GM03348 (cell line): ENCODE measurements around the gene TMCC1.

Experiments used
- DNase-seq: peaks from one replicate; pipeline ENCODE4 v3.0.0; 2012; ENCODE audit warnings: low spot score

TMCC1 gene

DNA sequence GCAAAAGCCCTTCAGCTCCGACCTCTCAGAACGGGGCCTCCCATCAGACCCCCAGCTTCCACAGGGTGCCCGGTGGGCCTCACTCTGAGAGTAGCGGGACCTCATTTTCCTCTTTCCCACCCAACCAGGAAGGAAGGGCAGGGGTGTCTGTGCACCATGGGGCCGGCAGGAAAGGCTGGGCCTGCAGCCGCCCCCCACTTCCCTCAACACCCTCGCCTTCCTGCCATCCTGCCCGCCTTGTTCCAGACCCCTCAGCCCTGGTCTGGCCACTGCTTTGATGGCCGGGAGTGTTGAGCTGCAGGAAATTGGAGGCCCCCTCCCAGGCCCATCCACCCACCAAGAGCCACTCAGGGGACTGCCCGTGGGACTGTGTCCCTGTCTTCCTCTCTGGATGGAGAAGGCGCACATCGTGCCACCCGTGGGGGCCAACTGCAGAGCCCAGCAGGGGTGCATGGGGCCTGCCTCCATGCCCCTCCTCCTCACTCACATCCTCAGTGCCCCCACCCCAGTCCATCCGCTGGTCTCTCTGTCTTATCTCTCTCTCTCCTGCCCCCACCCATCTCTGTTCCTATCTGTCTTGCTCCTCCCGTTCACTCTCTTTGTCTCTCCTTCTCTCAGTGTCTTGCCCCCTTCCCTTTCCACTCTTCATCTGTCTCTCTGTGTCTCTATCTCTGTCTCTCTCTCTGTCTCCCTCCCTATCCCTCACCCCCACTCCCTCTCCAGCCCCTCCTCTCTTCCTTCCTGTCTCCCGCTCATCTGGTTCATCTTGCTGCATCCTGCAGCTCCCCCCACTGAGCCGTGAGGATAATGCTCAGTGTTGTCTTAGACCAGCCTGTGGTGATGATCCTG lies 285.2 kb downstream of the TMCC1 start:
- no peak for DNase-seq

DNA sequence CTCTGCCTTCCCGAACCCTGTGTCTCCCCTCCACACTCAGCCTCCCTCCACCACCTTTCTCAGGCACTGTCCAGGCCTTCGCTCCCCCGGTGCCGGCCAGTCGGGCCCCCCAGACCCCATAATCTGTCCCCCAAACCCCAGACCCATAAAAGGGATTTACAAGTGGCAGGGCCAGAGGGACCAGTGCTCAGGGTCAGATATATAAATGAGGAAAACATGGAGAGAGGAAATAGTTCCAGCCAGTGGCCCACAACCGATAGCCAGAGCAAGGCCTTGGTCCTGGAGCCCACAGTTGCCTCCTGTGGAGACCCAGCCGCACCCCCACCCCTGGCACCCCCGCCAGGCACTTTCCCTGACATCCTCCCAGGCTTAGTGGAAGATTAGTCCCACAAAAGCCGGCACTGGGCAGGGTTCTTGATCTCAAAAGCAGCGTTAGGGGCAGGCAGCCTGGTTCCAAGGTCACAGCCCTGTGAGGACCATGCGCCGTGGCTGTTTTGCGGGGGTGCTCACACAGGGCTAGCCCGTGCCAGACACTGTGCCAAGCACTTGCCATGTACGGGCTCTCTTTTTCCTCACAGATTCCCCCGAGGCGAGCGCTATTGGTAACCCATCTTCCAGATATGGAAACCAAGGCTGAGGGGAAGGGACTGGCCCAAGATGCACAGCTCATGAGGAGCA lies 286.0 kb downstream of the TMCC1 start:
- no peak for DNase-seq

DNA sequence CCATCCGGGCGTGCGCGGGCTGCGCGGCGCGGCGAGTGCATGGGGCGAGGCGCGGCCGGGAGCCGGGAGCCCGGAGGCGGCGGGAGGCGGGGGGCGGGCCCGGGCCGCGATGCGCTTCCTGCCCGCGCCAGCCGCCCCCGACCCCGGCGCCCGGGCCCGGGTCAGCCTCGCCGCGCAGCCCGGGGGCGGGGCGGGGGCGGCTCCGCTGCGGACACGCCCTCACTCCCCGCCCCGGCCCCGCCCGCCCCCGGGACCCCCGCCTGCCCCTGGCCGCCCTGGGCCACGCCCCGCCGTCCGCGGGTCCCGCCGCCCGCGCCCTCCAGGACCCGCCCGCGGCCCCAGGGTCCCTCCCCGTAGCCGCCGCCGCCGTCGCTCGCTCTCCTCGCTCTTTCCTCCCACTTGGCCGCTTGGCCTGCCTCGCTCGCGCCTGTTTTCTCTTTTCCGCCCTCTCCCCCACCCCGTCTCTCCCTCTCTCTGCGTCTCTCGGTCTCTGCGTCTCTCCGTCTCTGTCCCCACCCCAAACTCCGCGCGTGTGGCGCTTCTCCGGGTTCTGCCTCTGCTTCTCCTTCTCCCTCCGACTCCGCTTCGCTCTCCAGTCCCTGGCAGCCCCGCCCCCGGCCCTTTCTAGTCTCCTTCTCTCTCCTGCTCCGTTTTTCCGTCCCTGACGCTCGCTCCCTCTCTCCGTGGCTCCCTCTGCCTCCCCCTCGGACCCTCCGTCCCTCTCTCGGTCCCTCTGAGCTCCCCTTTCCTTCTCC lies 286.7 kb downstream of the TMCC1 start, which contains the start of gene PLXND1:
TSS of gene PLXND1 (minus strand) at position 41 of the 755 bp plus-strand sequence. CDS start at position 4, 37 bp downstream.
- peak; percentile 96 for DNase-seq

DNA sequence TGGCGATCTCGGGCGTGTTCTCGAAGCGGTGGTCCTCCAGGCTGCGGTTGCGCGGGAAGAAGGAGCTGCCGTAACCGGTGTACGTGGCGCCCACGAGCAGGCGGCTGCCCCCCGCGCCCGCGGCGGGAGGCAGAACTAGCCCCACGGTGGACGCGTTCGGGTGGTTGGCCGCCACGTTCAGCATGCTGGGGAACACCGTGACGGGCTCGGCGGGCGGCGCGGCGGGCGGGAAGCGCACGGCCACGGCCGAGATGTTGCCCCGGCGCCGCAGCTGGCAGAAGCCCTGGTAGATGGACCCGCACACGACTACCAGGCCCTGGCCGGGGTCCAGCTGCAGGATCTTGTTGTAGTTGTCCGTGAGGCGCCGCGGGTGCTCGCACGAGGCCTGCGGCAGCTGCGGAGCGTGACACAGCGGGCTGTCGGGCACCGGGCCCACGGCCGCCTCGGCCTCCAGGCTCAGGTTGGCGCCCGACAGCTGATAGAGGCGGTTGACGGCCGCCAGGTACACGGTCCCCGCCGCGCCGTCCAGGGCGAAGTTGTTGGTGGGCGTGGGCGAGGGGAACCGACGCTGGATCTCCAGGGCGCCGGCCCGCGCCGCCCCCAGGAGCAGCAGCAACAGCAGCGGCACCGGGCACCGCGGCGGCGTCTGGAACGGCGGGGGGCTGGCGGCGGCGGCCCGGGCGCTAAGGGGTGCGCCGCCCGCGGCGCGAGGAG lies 287.4 kb downstream of the TMCC1 start:
- DNase-seq, result peak; percentile 57

DNA sequence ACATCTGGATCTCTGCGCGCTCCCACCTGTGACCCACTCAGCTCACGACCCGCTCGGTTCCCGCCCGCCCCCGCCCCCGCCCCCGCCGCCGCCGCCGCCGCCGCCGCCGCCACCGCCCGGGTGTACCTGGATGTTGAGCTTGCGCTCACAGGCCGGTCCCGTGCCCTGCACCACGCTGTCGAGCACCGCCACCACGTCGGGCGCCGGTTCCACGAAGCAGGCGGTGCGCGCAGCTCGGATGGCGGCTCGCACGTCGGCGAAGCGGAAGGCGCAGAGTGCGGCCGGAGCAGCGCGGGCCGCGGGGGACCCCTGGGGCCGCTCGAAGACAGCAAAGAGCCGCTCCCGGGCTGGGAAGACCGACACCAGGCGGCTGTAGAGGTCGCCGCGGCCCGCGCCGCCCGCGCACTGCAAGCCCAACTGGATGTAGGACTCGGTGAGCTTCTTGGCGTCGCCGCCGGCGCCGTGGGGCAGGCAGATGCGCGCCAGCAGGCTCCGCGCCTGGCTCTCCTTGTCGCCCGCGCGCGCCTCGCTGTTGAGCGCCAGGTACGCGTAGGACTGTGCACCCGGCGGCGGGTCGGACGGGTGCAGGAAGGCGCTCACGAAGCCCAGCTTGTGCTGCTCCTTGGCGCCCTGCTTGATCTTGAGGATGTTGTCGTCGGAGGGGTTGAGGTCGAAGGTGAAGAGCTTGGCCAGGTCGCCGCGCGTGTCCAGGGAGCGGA lies 288.1 kb downstream of the TMCC1 start:
- DNase-seq, result peak; percentile 56

DNA sequence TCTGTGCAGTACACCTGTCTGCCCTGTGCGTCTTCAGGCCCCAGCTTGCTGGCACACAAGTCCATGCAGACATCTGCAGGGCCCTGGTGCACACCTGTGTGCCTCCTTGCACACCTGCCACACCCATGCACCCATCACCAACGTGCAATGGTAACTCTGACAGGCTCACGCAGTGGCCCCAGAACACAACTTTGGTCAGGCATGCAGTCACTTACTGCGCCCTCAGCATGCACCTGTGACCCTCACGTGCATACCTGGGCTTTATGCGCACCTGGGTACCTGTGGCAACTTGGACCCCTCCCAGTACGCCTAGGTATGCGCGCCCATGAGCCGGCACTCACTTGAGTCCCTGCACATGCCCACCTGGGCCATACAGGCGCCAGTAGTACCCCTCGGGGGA lies 288.7 kb downstream of the TMCC1 start:
- DNase-seq, result no peak

DNA sequence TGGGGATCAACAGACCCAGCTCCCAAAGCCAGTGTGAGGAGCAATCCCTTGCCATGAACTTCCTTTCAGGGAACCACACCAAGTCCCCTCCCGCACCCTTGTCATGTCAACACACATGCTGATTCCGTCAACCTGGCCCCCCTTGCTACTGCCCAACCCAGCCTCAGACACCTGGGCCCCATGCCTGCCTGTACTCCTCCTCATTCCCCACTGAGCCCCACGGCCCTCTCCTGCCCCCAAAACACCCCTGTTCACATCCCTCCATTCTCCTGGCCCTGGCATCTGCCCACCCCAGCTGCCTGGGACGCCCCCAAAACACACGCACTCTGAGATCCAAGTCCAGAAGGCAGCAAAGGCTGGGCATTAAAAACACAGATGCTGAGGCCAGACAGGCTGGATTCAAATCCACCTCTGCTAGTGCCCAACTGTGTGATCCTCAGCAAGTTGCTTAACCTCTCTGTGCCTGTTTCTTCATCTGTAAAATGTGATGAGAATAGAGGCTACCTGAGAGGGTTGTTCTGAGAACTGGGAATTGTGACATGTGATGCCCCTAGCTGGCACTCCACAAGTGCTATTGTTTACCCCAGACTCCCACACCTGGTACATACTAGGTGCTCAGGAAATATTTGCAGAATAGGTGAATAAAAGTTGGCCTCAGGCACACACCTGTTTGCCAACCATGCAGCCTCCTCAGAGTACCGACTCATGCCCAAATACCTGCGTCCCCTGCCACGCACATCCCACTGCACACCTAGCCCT lies 289.3 kb downstream of the TMCC1 start:
- no peak for DNase-seq

DNA sequence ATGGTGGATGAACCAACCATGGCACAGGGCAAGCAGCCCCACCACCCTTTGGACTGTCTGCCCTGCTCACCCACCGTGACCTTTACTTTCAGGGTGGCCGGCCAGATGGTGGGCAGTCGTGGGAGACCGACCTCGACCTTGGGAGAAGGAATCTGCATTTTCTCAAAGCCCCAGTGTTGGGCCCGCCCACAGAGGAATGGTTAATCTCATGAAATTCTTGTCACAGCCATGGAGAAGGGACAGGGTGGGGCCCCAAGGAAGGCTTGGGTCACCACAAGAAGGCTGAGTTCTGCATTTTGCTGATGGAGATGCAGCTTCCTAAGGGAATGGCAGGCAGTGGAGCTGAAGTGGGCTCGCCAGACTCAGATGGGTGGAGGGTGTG lies 290.0 kb downstream of the TMCC1 start:
- no peak for DNase-seq

DNA sequence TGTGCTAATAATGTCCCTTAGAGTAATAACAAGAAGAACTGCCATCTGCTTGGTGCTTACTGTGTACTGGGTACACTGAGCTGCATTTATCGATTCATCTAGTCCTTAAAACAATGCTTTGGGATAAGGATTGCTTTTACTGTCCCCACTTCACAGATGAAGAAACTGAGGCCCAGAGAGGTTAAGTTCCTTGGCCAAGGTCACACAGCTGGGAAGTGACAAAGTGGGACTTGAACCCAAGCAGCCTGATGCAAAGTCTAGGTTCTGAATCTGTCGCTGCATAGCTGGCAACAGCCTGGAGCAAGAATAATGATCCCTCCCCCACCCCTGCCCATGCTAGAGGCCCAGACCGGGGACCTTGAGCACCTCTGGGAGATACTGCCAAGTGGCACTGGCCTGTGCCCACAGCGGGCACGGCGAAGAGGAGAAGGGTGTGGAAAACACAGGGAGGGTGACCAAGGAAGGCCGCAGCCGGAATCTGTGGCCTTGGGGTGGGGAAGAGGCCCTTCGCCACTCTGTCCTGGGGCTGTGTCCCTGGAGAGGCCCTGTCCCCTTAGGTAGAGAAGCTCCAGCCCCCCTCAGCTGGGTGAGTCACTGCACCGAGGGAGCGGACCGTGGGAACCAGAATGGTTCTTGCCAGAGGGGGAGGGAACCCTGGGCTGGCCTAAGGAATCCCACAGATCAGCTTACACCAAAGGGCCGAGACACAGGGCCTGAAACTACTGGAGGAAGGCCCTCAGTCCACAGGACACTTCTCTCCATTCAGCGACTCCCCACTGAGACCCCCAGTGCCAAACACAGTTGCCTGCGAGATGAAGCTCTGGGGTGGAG lies 290.6 kb downstream of the TMCC1 start:
- DNase-seq, result peak; percentile 91

DNA sequence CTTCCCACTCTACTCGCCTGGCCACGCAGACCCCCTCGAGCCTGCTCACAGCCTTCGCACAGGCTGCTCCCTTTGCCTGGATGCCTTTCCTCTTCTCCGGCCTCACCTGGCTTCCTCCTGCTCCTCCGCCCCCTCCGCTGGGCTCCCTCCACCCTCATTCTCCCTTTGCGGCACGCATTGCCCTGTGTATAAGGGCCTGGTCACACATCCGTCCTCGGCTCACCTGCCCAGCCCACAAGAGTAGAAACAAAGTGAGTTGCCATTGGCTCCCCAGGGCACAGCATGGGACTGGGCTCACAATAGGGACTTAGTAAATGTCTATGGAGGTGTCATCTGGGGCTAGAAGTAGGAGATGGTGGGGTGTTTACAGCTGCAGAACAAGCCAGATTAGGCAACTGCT lies 291.2 kb downstream of the TMCC1 start:
- no peak for DNase-seq

DNA sequence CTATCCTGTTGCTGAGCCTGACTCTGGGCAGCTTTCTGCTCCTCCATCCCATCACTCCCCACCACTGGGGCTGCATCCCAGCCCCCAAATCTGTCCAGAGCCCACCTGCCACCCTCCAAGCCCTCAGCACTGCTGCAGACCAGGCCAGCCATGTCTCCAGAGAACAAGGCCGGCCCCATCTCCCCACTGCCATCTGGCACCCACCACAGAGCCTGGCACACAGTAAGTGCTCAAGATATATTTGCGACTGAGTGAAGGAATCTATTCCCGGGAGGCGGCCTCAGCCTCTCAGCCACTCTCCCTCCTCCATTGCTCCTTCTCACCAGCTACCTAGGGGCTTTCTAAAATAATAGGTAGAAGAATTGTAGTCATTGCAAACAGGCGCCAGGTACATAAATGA lies 291.8 kb downstream of the TMCC1 start:
- no peak for DNase-seq

DNA sequence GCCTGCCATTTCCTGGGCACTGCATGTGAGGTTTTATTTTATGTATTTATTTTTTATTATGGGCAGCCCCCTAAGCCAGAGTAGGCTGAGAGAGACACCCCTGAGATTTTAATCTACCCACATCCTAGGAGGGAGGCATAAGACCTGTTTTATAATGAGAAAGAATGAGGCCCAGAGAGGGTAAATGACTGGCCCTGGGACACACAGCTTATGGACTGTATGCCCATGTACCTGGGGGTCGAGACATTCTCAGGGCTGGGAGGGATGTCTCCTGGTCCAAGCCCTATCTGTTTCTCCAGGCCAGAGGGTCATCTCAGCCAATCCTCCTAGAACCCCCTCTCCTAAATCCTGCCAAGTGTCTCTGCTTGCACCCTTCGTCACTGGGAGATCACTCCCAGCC lies 293.2 kb downstream of the TMCC1 start:
- no peak for DNase-seq

DNA sequence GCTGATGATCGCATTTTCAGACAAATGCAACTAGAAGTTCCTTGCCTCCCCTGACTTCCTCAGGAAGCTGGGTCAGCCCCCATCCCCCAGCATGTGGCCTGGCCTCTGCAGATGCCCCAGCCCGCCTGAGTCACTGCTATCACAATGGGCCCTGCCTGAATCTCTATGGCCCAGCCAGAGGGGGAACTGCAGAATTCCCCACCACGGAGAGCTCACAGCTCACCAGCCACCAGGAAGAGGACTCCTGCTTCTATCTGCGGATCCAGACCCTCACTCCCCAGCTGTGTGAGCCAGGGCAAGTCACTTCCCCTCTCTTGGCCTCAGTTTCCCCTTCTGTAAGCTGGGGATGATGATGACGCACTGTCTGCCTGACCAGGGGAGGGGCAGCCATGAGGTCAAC lies 293.9 kb downstream of the TMCC1 start:
- peak; percentile 70 for DNase-seq

DNA sequence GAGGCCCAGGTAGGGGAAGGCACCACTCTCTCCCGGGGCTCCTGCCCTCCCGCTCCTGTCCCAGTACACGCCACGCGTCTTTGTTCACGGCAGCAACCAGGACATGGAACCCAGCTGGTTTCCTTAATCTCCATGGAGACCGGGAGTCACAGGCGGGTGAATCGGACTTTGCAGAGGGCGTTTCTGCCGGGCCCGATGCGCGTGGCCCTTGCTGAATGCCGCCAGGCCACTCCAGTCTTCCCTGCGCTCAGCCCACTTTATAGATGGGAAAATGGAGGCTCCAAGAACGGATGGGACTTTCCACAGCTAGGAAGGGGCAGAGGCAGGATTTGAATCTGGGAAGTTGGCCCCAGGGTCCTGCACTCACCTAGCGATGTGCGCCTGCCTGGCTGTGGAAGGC lies 294.4 kb downstream of the TMCC1 start:
- DNase-seq, result no peak

DNA sequence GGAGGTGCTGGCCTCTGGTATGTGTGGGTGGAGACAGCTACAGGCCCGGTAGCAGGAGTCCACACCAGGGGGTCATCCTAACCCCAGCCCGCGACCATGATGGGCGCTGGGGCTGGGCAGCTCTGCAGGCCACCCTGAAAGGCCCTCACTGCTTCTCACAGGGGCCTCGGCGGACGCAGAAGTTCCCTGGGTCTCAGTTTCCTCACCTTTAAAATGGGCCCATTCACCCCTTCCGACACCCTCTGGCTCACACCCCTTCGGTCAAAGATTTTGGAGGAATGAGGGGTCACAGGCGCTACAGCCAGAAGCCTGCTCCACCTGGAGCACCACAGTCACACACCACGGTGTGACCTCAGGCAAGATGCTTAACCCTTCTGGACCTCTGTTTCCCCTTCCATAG lies 295.0 kb downstream of the TMCC1 start:
- no peak for DNase-seq

DNA sequence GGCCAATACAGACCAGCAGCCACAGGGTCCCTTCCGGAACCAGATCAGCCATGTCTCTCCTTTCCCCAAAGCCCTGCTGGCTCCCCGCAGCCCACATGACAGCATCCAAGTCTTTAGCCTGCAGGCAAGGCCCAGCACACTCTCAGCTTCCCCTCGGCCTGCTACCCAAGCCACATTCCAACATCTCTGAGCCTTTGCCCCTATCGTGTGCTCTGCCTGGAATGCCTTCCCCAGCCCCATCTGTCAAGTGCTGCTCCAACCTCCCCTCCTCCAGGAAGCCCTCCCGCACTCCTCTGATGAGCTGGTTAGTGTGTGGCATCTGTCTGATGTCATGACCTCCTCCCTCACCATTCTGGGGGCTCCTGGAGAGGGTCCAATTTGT lies 295.5 kb downstream of the TMCC1 start:
- DNase-seq, result peak; percentile 43
